ENCODE results near the gene FGF13.

Gene FGF13

GRCh38 chrX:138711399-138712347, at the start of gene FGF13:
Gene FGF13 (minus strand): TSS chrX:138711717. CDS start chrX:138711003, 714 bp downstream.
- DNase-seq (ENCODE audit: low spot score) = peak; percentile 0

DNA sequence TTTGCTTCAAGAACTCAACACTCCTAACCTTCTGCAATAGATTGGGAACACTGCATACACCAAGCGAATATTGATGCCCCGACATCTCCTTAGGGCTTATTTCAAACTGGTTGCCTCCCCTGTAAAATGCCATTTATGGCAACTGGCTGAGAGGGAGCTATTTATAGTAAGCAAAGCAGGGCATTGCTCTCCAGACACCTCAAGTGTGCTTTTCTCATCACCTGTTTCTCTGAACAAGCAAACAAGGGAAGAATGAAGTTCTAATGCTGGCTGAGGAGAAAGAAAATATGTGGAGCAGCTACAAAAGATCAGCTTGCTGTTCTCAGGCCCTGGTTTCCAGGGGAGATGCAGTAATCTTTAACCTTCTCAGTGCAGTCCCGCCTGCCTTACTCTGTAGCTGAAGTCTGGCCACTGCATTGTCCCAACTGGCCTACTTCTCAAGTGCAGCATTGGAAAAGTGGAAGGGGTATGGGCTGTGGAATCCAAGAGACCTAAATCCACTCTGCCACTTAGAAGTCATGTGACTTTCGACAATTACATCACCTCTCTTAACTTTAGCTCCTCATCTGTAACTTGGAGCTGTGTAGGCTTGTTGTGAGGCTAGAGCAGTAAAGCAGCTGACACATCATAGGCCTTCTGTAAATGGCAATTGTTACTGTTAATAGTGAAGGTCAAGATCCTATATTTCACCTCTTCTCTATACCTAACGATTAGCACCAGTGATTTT, 47.9 kb upstream of the FGF13 start:
- no peak for DNase-seq (ENCODE audit: low spot score)

DNA sequence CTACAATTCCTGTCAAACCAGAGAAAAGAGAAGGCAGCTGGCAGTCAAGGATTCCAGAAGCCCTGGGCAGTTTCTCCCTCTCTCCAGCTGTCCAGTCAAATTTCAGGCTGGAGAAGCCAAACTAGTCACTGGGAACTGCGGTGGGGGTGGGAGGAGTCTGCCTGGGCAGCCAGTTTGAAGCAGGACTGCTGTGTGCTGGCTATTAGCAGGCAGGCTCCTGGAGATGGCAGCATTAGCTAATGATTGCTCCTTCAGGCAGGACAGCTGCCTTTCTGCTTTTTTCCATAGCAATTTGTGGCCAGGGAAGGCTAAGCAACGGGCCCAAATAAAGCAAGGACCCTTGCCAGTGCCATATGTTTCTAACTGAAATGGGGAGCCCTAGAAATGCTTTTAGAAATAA, 44.7 kb upstream of the FGF13 start:
- DNase-seq (ENCODE audit: low spot score) = no peak

DNA sequence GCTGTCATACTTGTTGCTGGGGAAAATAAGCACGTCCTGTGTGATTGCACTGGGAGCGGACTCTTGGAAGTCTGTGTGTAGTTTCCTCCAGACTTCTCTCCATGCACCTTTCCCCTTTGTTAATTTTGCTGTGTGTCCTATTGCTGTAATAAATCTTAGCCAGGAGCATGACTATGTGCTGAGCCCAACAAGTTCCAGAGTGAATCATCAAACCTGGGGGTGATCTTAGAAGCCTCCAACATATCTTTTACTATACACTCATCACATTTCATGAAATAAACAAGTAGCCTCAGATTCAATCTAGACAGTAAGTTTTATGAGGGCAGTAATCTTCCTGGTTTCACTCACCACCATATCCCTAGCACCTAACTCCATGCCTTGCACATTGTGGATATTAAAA, 43.3 kb upstream of the FGF13 start:
- DNase-seq (ENCODE audit: low spot score) = no peak

DNA sequence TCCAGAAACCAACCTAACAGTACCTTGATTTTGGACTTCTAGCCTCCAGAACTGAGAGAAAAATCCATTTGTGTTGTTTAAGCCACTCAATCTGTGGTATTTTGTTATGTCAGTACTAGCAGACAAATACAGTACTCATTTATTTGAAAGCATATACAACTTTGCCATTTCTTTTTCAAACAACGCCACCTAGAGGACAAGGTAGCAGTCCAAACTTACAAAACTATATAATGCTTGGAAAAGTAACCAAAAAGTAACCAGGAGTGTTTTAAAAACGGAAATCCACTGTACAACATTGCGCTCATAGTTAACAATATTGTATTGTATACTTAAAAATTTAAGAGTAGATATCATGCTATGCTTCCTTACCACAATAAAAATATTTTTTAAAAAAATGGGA, 37.0 kb upstream of the FGF13 start:
- peak; percentile 32 for DNase-seq (ENCODE audit: low spot score)

GRCh38 chrX:138745196-138745595, 33.7 kb upstream of the FGF13 start:
- peak; percentile 52 for DNase-seq (ENCODE audit: low spot score)

GRCh38 chrX:138742217-138742616, 30.7 kb upstream of the FGF13 start:
- no peak for DNase-seq (ENCODE audit: low spot score)

GRCh38 chrX:138740341-138740740, 28.8 kb upstream of the FGF13 start:
- no peak for DNase-seq (ENCODE audit: low spot score)

DNA sequence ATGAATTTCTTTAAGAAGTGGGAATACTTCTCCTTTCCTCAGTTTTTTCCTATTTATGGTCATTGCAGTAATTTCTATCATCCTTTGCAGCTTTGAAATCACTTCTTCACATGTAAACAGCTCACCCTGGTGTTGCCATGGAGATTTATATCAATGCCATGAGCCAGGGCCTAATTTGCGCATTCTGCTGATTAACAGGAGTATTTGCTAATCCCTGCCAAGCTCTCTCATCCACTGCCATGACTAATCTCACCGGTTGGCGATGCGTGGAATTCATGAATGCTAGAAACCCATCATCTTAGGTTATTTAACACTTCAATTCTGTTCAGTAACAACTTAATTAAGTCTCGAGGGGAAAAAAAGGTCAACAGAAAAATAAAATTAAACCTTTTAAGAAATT, 11.8 kb upstream of the FGF13 start:
- no peak for DNase-seq (ENCODE audit: low spot score)

DNA sequence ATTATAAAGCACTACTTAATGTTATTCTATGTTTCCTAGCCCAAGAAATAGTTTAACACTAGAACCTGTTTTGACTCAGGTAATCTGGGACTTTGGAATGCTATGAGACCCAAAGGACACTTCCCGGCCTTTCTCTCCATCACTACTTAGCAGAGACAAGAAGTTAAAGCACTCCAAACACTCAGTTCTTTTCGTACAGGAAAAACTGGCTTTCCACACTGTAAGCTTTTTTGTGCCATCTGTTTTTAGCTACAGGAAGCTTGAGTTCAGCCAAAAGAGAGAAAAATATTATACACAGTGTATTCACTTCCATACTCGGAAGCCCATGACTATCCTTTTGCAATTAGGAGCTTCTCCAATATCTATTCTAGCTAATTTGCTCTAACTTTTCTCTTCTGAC, 7.9 kb upstream of the FGF13 start:
- no peak for DNase-seq (ENCODE audit: low spot score)

- DNase-seq (ENCODE audit: low spot score) = no peak
Observed at GRCh38 chrX:138718941-138719340, 7.4 kb upstream of the FGF13 start.

DNA sequence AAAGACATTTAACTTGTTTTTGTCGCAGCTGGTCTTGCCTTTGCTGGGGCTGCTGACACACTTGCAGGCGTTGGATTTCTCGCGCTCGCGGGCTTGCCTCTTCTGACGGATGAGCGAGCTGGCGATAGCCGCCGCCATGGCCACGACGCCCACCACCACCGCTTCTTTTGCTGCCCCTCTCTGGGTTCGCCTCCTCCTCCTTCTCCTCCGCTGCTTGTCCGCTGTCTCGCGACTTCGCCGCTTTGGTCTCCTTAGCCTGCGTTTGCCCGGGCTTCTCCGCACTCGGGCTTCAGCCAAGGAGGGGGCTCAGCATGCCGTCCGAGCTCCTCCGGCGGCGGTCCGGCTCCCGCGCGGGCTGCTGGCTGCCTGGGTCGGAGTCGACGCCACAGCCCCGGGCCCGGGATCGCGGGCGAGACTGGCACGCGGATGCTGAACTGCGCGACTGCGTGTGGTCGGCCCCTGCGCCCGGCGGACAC, 613 bp downstream of the FGF13 start:
- no peak for DNase-seq (ENCODE audit: low spot score)

GRCh38 chrX:138709886-138710791, 1.4 kb downstream of the FGF13 start:
- DNase-seq (ENCODE audit: low spot score) = no peak

DNA sequence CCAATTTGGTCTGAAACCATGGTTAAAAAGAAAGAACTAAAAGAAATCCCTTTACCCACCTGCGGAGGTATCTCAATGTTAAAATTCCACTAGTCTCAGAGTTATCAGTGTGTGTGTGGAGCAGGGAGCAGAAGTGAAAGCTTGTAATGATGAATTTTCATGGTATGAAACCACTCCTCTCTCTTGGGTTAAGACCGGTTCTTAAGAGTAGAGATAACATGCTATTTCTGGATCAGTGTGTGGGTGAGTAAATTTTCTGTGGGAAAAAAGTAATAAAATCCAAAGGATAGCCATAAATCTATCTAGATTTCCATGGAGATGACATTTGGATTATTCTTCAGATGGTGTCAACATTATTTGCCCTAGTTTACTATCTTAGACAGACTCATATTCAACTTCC, 3.2 kb downstream of the FGF13 start:
- no peak for DNase-seq (ENCODE audit: low spot score)

DNA sequence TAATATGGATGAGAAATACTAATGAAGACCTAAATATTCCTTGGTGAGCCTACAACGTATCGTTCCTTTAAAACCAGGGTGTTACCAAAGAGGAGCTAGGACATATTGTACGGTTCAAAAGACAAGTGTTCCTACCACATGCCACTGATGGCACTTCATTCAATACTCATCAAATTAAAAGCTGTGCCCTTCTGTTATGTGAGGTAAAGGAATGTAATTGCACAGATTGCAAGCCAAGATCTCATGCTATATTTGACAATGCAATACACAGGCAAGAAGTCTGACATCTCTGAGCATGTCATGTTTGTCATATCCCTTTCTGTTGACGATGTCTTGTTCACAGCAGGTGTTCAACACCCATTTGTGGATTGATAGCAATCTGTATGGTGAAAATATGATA, 6.9 kb downstream of the FGF13 start:
- no peak for DNase-seq (ENCODE audit: low spot score)

- no peak for DNase-seq (ENCODE audit: low spot score)
Observed at GRCh38 chrX:138704101-138704500, 7.4 kb downstream of the FGF13 start.

DNA sequence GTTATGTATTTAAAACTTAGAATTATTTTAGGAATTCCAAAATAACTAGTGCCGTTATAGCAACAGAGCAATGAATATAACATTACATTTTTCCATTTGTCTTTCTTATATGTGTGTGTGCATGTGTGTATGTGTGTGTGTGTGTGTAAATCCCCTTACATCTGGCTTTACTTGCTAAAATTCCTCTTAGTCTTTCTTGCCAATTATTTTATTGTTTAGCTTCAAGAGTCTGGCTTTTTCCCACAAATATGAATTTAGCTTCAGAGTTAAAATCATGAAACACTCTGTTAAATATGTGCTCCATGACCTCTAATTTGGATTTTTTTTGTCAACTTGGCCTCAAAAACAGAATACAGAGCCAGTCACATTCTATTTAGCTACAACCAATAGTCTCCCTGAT, 18.9 kb downstream of the FGF13 start:
- DNase-seq (ENCODE audit: low spot score) = no peak

- DNase-seq (ENCODE audit: low spot score) = no peak
Observed at GRCh38 chrX:138691186-138691585, 20.3 kb downstream of the FGF13 start.

GRCh38 chrX:138690591-138690990, 20.9 kb downstream of the FGF13 start:
- DNase-seq (ENCODE audit: low spot score) = no peak

DNA sequence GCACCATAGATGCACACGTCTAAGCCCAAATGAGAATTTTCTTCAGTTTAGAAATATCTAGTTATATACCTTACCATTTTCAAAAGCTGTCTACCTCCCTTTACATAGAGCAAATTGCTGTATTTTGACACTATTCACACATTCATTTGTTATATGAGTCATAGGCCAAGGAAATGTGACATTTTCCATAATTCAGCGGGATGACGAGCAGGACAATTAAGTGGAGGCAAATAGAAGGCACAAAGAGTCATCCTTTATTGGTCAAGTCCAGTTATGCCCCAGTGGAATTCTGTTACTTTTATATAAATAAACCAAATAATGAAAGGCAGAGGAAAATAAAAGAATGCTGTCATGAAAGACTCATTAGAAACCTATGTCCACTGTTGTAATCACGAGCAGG, 27.9 kb downstream of the FGF13 start:
- DNase-seq (ENCODE audit: low spot score) = no peak

GRCh38 chrX:138669693-138670092, 41.8 kb downstream of the FGF13 start:
- no peak for DNase-seq (ENCODE audit: low spot score)

DNA sequence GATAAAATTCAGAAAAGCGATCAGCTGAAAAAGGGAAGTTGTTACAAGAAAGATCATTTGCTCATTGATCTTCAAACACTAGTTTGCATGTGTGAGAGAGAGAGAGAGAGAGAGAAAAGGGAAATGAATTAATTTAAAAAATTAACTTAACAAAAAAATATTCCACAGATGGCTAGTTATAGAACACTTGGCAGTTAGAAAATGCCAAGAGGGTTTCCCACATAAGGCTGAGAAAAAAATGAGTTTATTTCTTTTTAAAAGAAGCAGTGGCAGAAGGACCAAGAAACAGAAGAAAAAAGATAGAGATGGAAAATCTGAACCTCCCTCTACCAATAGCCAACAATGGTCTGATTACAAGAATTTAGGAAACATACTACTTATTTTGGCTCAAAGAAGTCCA, 47.1 kb downstream of the FGF13 start:
- no peak for DNase-seq (ENCODE audit: low spot score)
